ENCODE results near the gene CNTNAP4.

CNTNAP4 gene

DNA sequence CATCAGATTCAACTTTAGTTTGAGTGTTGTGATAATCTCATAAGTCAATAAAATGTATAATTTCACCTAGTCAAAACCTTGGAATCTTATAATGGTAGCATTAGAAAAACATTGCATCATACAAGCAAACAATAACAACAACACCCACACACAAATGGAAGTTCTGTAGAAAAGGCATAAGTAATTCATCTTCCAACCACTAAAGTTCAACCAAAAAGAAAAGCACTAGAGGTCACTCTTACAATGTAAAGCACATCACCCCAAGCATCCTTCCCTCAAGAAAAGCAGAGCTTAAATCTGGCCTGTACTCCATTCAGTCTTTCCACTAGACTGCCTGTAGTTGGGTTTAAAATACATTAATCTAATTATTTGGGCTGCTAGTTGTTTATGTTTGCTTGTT lies 1.8 kb downstream of the CNTNAP4 start:
- TF ChIP-seq, protein P1, sequence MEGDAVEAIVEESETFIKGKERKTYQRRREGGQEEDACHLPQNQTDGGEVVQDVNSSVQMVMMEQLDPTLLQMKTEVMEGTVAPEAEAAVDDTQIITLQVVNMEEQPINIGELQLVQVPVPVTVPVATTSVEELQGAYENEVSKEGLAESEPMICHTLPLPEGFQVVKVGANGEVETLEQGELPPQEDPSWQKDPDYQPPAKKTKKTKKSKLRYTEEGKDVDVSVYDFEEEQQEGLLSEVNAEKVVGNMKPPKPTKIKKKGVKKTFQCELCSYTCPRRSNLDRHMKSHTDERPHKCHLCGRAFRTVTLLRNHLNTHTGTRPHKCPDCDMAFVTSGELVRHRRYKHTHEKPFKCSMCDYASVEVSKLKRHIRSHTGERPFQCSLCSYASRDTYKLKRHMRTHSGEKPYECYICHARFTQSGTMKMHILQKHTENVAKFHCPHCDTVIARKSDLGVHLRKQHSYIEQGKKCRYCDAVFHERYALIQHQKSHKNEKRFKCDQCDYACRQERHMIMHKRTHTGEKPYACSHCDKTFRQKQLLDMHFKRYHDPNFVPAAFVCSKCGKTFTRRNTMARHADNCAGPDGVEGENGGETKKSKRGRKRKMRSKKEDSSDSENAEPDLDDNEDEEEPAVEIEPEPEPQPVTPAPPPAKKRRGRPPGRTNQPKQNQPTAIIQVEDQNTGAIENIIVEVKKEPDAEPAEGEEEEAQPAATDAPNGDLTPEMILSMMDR (IDR thresholded peaks at IDR 0.05; ENCODE audit: insufficient read depth, low read depth, low read length, missing control alignments): peak; percentile 26
- DNase-seq (ENCODE audit: low read depth): peak; percentile 53
- no peak overlapping the region for H3K4me3 ChIP-seq (ENCODE audit: low read length)

GRCh38 chr16:76280421-76281215 lies 3.4 kb downstream of the CNTNAP4 start:
- TF ChIP-seq, protein P1 (IDR thresholded peaks at IDR 0.05; ENCODE audit: insufficient read depth, low read depth, low read length, missing control alignments): no peak
- H3K4me3 ChIP-seq (ENCODE audit: low read length): no peak overlapping the region
- DNase-seq (ENCODE audit: low read depth): no peak

- H3K4me3 ChIP-seq (ENCODE audit: low read length): no peak overlapping the region
- no peak for DNase-seq (ENCODE audit: low read depth)
- TF ChIP-seq, protein P1 (IDR thresholded peaks at IDR 0.05; ENCODE audit: insufficient read depth, low read depth, low read length, missing control alignments): no peak
Measured at GRCh38 chr16:76287466-76287865, 10.3 kb downstream of the CNTNAP4 start.

- DNase-seq (ENCODE audit: low read depth): no peak
- H3K4me3 ChIP-seq (ENCODE audit: low read length): no peak overlapping the region
- TF ChIP-seq, protein P1 (IDR thresholded peaks at IDR 0.05; ENCODE audit: insufficient read depth, low read depth, low read length, missing control alignments): no peak
Measured at GRCh38 chr16:76292218-76292617, 15.0 kb downstream of the CNTNAP4 start.

GRCh38 chr16:76293980-76294379 lies 16.8 kb downstream of the CNTNAP4 start:
- DNase-seq (ENCODE audit: low read depth): no peak
- TF ChIP-seq, protein P1 (IDR thresholded peaks at IDR 0.05; ENCODE audit: insufficient read depth, low read depth, low read length, missing control alignments): no peak
- H3K4me3 ChIP-seq (ENCODE audit: low read length): no peak overlapping the region

DNA sequence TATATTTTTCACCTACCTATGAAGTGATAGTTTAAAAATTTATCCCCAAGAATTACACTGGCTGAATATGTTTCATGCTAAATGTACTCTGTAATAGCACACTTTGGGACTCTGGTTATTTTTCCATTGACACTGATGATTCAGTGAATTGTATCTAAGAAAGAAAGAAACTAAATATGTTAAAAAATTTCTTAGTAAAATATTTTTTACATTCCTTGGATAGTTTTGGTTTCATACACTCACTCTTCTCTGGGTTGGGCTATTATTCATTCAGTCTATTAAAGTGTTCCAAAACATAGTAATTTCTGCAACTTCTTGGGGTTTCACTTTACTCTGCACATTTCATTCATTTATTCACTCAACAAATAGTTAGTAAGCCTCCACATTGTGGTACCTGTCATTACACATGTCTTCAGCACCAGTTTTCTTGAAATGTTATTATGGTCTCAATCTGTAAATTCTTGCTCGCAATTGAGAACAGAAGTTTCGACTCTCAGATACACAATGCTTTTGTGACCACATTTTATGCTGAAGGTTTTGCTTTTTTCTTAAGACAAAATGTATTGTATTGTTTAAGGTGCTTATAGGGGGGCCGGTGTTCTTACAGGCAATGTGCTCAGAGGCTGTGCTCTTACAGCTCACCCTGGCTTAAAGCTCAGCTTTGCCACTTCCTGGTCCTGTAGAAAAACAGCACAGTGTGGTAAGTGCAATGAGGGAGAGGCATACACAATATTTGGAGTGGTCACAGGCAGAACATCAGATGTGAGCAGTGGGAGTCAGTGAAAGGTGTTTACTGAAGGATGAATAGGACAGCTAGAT lies 17.4 kb downstream of the CNTNAP4 start:
- no peak for DNase-seq (ENCODE audit: low read depth)
- TF ChIP-seq, protein P1 (IDR thresholded peaks at IDR 0.05; ENCODE audit: insufficient read depth, low read depth, low read length, missing control alignments): no peak
- no peak overlapping the region for H3K4me3 ChIP-seq (ENCODE audit: low read length)

Data from epithelial cell of esophagus (primary cell).